ENCODE results near the gene CARS2.

Gene CARS2

GRCh38 chr13:110646442-110647364 is 59.2 kb downstream of the CARS2 start:
- Histone ChIP-seq H3K9me3 (ENCODE audit: control insufficient read depth in 2 of 2, low read length in 2 of 2) (no peaks in the 10 kb centered on the region), H3K9ac (ENCODE audit: low read depth in 1 of 2, low read length in 2 of 2) (no peak overlapping the region), H3K36me3 (ENCODE audit: control insufficient read depth in 2 of 2, insufficient read depth in 2 of 2, low read length in 2 of 2) (peaks cover 22 to 41% of the 10 kb centered on the region in 2 donors), H3K27me3 (ENCODE audit: control insufficient read depth in 2 of 2, insufficient read depth in 2 of 2, low read length in 2 of 2) (no peaks in the 10 kb centered on the region), H3K4me3 (ENCODE audit: low read length in 2 of 2) (no peak overlapping the region), H3K4me1 (ENCODE audit: control insufficient read depth in 2 of 2, insufficient read depth in 2 of 2, low read length in 2 of 2) (no peaks in the 10 kb centered on the region), H3K27ac (ENCODE audit: low read depth in 2 of 2, low read length in 2 of 2) (no peak overlapping the region)

- Histone ChIP-seq H3K9me3 (ENCODE audit: control insufficient read depth in 2 of 2, low read length in 2 of 2) (no peaks in the 10 kb centered on the region), H3K9ac (ENCODE audit: low read depth in 1 of 2, low read length in 2 of 2) (no peak overlapping the region), H3K36me3 (ENCODE audit: control insufficient read depth in 2 of 2, insufficient read depth in 2 of 2, low read length in 2 of 2) (peaks cover 26 to 43% of the 10 kb centered on the region in 2 donors), H3K4me3 (ENCODE audit: low read length in 2 of 2) (no peak overlapping the region), H3K27ac (ENCODE audit: low read depth in 2 of 2, low read length in 2 of 2) (no peak overlapping the region), H3K27me3 (ENCODE audit: control insufficient read depth in 2 of 2, insufficient read depth in 2 of 2, low read length in 2 of 2) (no peaks in the 10 kb centered on the region), H3K4me1 (ENCODE audit: control insufficient read depth in 2 of 2, insufficient read depth in 2 of 2, low read length in 2 of 2) (no peaks in the 10 kb centered on the region)
Observed at GRCh38 chr13:110645750-110646149, 60.2 kb downstream of the CARS2 start.

GRCh38 chr13:110644892-110645521 is 60.9 kb downstream of the CARS2 start:
- Histone ChIP-seq H3K9ac (ENCODE audit: low read depth in 1 of 2, low read length in 2 of 2) (no peak overlapping the region), H3K27ac (ENCODE audit: low read depth in 2 of 2, low read length in 2 of 2) (no peak overlapping the region)

GRCh38 chr13:110643768-110644421 is 62.0 kb downstream of the CARS2 start:
- peaks cover 34 to 45% of the 10 kb centered on the region in 2 donors for H3K36me3 ChIP-seq (ENCODE audit: control insufficient read depth in 2 of 2, insufficient read depth in 2 of 2, low read length in 2 of 2)
- no peak overlapping the region for H3K27ac ChIP-seq (ENCODE audit: low read depth in 2 of 2, low read length in 2 of 2)
- no peaks in the 10 kb centered on the region for H3K9me3 ChIP-seq (ENCODE audit: control insufficient read depth in 2 of 2, low read length in 2 of 2)
- H3K27me3 ChIP-seq (ENCODE audit: control insufficient read depth in 2 of 2, insufficient read depth in 2 of 2, low read length in 2 of 2): no peaks in the 10 kb centered on the region
- H3K4me1 ChIP-seq (ENCODE audit: control insufficient read depth in 2 of 2, insufficient read depth in 2 of 2, low read length in 2 of 2): no peaks in the 10 kb centered on the region
- H3K4me3 ChIP-seq (ENCODE audit: low read length in 2 of 2): no peak overlapping the region
- H3K9ac ChIP-seq (ENCODE audit: low read depth in 1 of 2, low read length in 2 of 2): no peak overlapping the region

More at GRCh38 chr13:110644892-110645521, 60.9 kb downstream of the CARS2 start:
- H3K36me3 ChIP-seq (ENCODE audit: control insufficient read depth in 2 of 2, insufficient read depth in 2 of 2, low read length in 2 of 2): peaks cover 27 to 38% of the 10 kb centered on the region in 2 donors
- H3K4me1 ChIP-seq (ENCODE audit: control insufficient read depth in 2 of 2, insufficient read depth in 2 of 2, low read length in 2 of 2): no peaks in the 10 kb centered on the region
- no peaks in the 10 kb centered on the region for H3K27me3 ChIP-seq (ENCODE audit: control insufficient read depth in 2 of 2, insufficient read depth in 2 of 2, low read length in 2 of 2)
- no peak overlapping the region for H3K4me3 ChIP-seq (ENCODE audit: low read length in 2 of 2)
- H3K9me3 ChIP-seq (ENCODE audit: control insufficient read depth in 2 of 2, low read length in 2 of 2): no peaks in the 10 kb centered on the region

- Histone ChIP-seq H3K27me3 (ENCODE audit: control insufficient read depth in 2 of 2, insufficient read depth in 2 of 2, low read length in 2 of 2) (no peaks in the 10 kb centered on the region), H3K4me3 (ENCODE audit: low read length in 2 of 2) (no peak overlapping the region), H3K4me1 (ENCODE audit: control insufficient read depth in 2 of 2, insufficient read depth in 2 of 2, low read length in 2 of 2) (no peaks in the 10 kb centered on the region), H3K9me3 (ENCODE audit: control insufficient read depth in 2 of 2, low read length in 2 of 2) (no peaks in the 10 kb centered on the region), H3K27ac (ENCODE audit: low read depth in 2 of 2, low read length in 2 of 2) (no peak overlapping the region), H3K36me3 (ENCODE audit: control insufficient read depth in 2 of 2, insufficient read depth in 2 of 2, low read length in 2 of 2) (peaks cover 39 to 41% of the 10 kb centered on the region in 2 donors), H3K9ac (ENCODE audit: low read depth in 1 of 2, low read length in 2 of 2) (no peak overlapping the region)
Observed at GRCh38 chr13:110643324-110643723, 62.6 kb downstream of the CARS2 start.

GRCh38 chr13:110642291-110642981 is 63.5 kb downstream of the CARS2 start:
- Histone ChIP-seq H3K4me1 (ENCODE audit: control insufficient read depth in 2 of 2, insufficient read depth in 2 of 2, low read length in 2 of 2) (no peaks in the 10 kb centered on the region), H3K27me3 (ENCODE audit: control insufficient read depth in 2 of 2, insufficient read depth in 2 of 2, low read length in 2 of 2) (no peaks in the 10 kb centered on the region), H3K4me3 (ENCODE audit: low read length in 2 of 2) (no peak overlapping the region), H3K36me3 (ENCODE audit: control insufficient read depth in 2 of 2, insufficient read depth in 2 of 2, low read length in 2 of 2) (peaks cover 46 to 49% of the 10 kb centered on the region in 2 donors), H3K9ac (ENCODE audit: low read depth in 1 of 2, low read length in 2 of 2) (no peak overlapping the region), H3K9me3 (ENCODE audit: control insufficient read depth in 2 of 2, low read length in 2 of 2) (no peaks in the 10 kb centered on the region), H3K27ac (ENCODE audit: low read depth in 2 of 2, low read length in 2 of 2) (no peak overlapping the region)

GRCh38 chr13:110641055-110642015 is 64.6 kb downstream of the CARS2 start:
- peaks cover 57% of the 10 kb centered on the region in 2 donors for H3K36me3 ChIP-seq (ENCODE audit: control insufficient read depth in 2 of 2, insufficient read depth in 2 of 2, low read length in 2 of 2)

GRCh38 chr13:110640591-110641029 is 65.3 kb downstream of the CARS2 start:
- Histone ChIP-seq H3K27ac (ENCODE audit: low read depth in 2 of 2, low read length in 2 of 2) (no peak overlapping the region), H3K9ac (ENCODE audit: low read depth in 1 of 2, low read length in 2 of 2) (no peak overlapping the region), H3K36me3 (ENCODE audit: control insufficient read depth in 2 of 2, insufficient read depth in 2 of 2, low read length in 2 of 2) (peaks cover 64 to 65% of the 10 kb centered on the region in 2 donors), H3K4me3 (ENCODE audit: low read length in 2 of 2) (no peak overlapping the region), H3K4me1 (ENCODE audit: control insufficient read depth in 2 of 2, insufficient read depth in 2 of 2, low read length in 2 of 2) (no peaks in the 10 kb centered on the region), H3K27me3 (ENCODE audit: control insufficient read depth in 2 of 2, insufficient read depth in 2 of 2, low read length in 2 of 2) (no peaks in the 10 kb centered on the region), H3K9me3 (ENCODE audit: control insufficient read depth in 2 of 2, low read length in 2 of 2) (no peaks in the 10 kb centered on the region)

More at GRCh38 chr13:110641055-110642015, 64.6 kb downstream of the CARS2 start:
- H3K4me3 ChIP-seq (ENCODE audit: low read length in 2 of 2): no peak overlapping the region
- no peaks in the 10 kb centered on the region for H3K4me1 ChIP-seq (ENCODE audit: control insufficient read depth in 2 of 2, insufficient read depth in 2 of 2, low read length in 2 of 2)
- no peaks in the 10 kb centered on the region for H3K27me3 ChIP-seq (ENCODE audit: control insufficient read depth in 2 of 2, insufficient read depth in 2 of 2, low read length in 2 of 2)
- no peaks in the 10 kb centered on the region for H3K9me3 ChIP-seq (ENCODE audit: control insufficient read depth in 2 of 2, low read length in 2 of 2)
- H3K27ac ChIP-seq (ENCODE audit: low read depth in 2 of 2, low read length in 2 of 2): no peak overlapping the region
- no peak overlapping the region for H3K9ac ChIP-seq (ENCODE audit: low read depth in 1 of 2, low read length in 2 of 2)

- no peaks in the 10 kb centered on the region for H3K4me1 ChIP-seq (ENCODE audit: control insufficient read depth in 2 of 2, insufficient read depth in 2 of 2, low read length in 2 of 2)
- H3K9ac ChIP-seq (ENCODE audit: low read depth in 1 of 2, low read length in 2 of 2): no peak overlapping the region
- no peak overlapping the region for H3K4me3 ChIP-seq (ENCODE audit: low read length in 2 of 2)
- H3K27me3 ChIP-seq (ENCODE audit: control insufficient read depth in 2 of 2, insufficient read depth in 2 of 2, low read length in 2 of 2): no peaks in the 10 kb centered on the region
- H3K27ac ChIP-seq (ENCODE audit: low read depth in 2 of 2, low read length in 2 of 2): no peak overlapping the region
- H3K9me3 ChIP-seq (ENCODE audit: control insufficient read depth in 2 of 2, low read length in 2 of 2): no peaks in the 10 kb centered on the region
- peaks cover 71 to 72% of the 10 kb centered on the region in 2 donors for H3K36me3 ChIP-seq (ENCODE audit: control insufficient read depth in 2 of 2, insufficient read depth in 2 of 2, low read length in 2 of 2)
Observed at GRCh38 chr13:110639935-110640334, 66.0 kb downstream of the CARS2 start.
